K562 (cell line): Measurements from ENCODE around the gene GLB1L3. TPM values are rescaled to one million over a fixed set of nuclear protein-coding genes. Genes with fewer than 3 reads are reported as not detected.

Experiments
- ATAC-seq: fragments of 200-7000 bp; cut with Tn5 transposase; 3 replicates; pipeline ENCODE4 v1.9.1; 2020; ENCODE audit warnings: moderate library complexity
- BruUV-seq: library from RNA; stranded (reverse); fragments of 400-500 nt; replicated peaks from 2 replicates; lab custom pipeline; 2021; lab: Mats Ljungman, UMichigan
- CTCF ChIA-PET: fragments of 300-600 bp; formaldehyde crosslinking; extraction: SDS; loops from one replicate; lab custom pipeline; 2021; ENCODE audit warnings: low intra/inter-chr PET ratio; lab: Yijun Ruan, JAX
- POLR2A ChIA-PET: fragments of 300-600, 350-650 bp; sonication (Branson Sonifier 250); formaldehyde crosslinking; extraction: SDS; loops from one replicate; lab custom pipeline; 2021; ENCODE audit warnings: antibody characterized with exemption, inconsistent platforms; lab: Yijun Ruan, JAX
- DNase-seq, 4 experiments: peaks; one replicate each; pipeline versions ENCODE4 v3.0.0 to v3.0.0-alpha.2; 2011 to 2018; ENCODE audit warnings: low spot score in 3 of 4, mixed read lengths in 3 of 4; ENCODE audit errors: extremely low read depth in 1 of 4
- FAIRE-seq: peaks from 2 replicates; lab custom pipeline; 2011; peaks lifted over from hg19 to GRCh38; lab: Jason Lieb, UNC
- H2AFZ ChIP-seq: 2 replicates; pipeline ENCODE4 v1.6.0; 2011; ENCODE audit warnings: low read depth, low read length, control low read depth, inconsistent platforms
- H3K27ac ChIP-seq: fragments of 200-600 bp; 3 replicates; pipeline ENCODE4 v1.8.0; 2011; ENCODE audit warnings: low read depth, mild to moderate bottlenecking, control low read depth, inconsistent platforms, low read length, moderate library complexity, mixed read lengths; ENCODE audit errors: extremely low read depth
- H3K27me3 ChIP-seq, 2 experiments: fragments of 300-600 bp in 1 of 2; 2 replicates in 1 of 2; 3 replicates in 1 of 2; pipeline versions ENCODE4 v1.6.0 to v1.8.0; 2011; ENCODE audit warnings: inconsistent platforms in 2 of 2, low read length in 2 of 2, mild to moderate bottlenecking in 1 of 2, mixed read lengths in 1 of 2, moderate library complexity in 1 of 2; ENCODE audit not compliant: control insufficient read depth in 2 of 2, insufficient read depth in 2 of 2
- H3K36me3 ChIP-seq: fragments of 300-600 bp; 3 replicates; pipeline ENCODE4 v1.8.0; 2011; ENCODE audit warnings: mild to moderate bottlenecking, low read length, inconsistent platforms; ENCODE audit not compliant: control insufficient read depth, insufficient read depth
- H3K4me1 ChIP-seq, 2 experiments: fragments of 200-600 bp in 1 of 2; replicated peaks in 1 of 2; 2 replicates in 1 of 2; 3 replicates in 1 of 2; pipeline versions ENCODE4 v1.5.1 to v1.8.0; 2011; ENCODE audit warnings: inconsistent platforms in 2 of 2, low read length in 2 of 2, mild to moderate bottlenecking in 1 of 2, mixed read lengths in 1 of 2, moderate library complexity in 1 of 2; ENCODE audit not compliant: control insufficient read depth in 2 of 2, insufficient read depth in 2 of 2
- H3K4me2 ChIP-seq: 2 replicates; pipeline ENCODE4 v1.6.1; 2011; ENCODE audit warnings: low read length, control low read depth, inconsistent platforms, mixed read lengths; ENCODE audit not compliant: insufficient read depth
- H3K4me3 ChIP-seq: fragments of 200-600 bp; sonication (generic), shearing (Covaris generic); 2 replicates; pipeline ENCODE4 v1.5.1; 2016; ENCODE audit warnings: control low read depth, inconsistent platforms
- H3K79me2 ChIP-seq: fragments of 200-600 bp; 3 replicates; pipeline ENCODE4 v1.8.0; 2011; ENCODE audit warnings: low read length, inconsistent platforms; ENCODE audit not compliant: control insufficient read depth, insufficient read depth
- H3K9ac ChIP-seq, 2 experiments: 2 replicates each; pipeline versions ENCODE4 v1.6.0 to v1.6.1; 2011; ENCODE audit warnings: low read depth in 2 of 2, low read length in 2 of 2, control low read depth in 1 of 2, inconsistent platforms in 1 of 2, mild to moderate bottlenecking in 1 of 2, mixed read lengths in 1 of 2; ENCODE audit not compliant: insufficient read depth in 1 of 2
- H3K9me1 ChIP-seq: one replicate; pipeline ENCODE4 v1.6.0; 2011; ENCODE audit warnings: inconsistent platforms, mild to moderate bottlenecking, low read length, moderate library complexity; ENCODE audit not compliant: control insufficient read depth, insufficient read depth
- H3K9me3 ChIP-seq: replicated peaks from 2 replicates; pipeline ENCODE4 v1.5.1; 2011; ENCODE audit warnings: low read depth, low read length, inconsistent platforms; ENCODE audit not compliant: control insufficient read depth, insufficient read depth
- H4K20me1 ChIP-seq: replicated peaks from 2 replicates; pipeline ENCODE4 v1.6.1; 2011; ENCODE audit warnings: low read length, inconsistent platforms, mixed read lengths; ENCODE audit not compliant: control insufficient read depth, insufficient read depth
- ADNP ChIP-seq: fragments of 200-800 bp; sonication (Bioruptor generic); IDR thresholded peaks from 2 replicates; pipeline ENCODE4 v1.6.1; 2016; ENCODE audit warnings: missing genetic modification characterization, missing compliant biosample characterization
- CBX5 ChIP-seq: IDR thresholded peaks from 2 replicates; pipeline ENCODE4 v1.6.1; 2014; ENCODE audit warnings: low read depth, borderline replicate concordance
- CCNT2 ChIP-seq: IDR thresholded peaks from 2 replicates; pipeline ENCODE4 v1.6.1; 2011; ENCODE audit warnings: borderline replicate concordance, low read depth, mild to moderate bottlenecking, moderate library complexity, mixed read lengths, low read length; ENCODE audit not compliant: insufficient read length; ENCODE audit errors: extremely low read depth
- CEBPB ChIP-seq: fragments of 450-650 bp; IDR thresholded peaks from 2 replicates; pipeline ENCODE4 v1.6.1; 2016; ENCODE audit warnings: missing genetic modification characterization, missing compliant biosample characterization
- MEF2D ChIP-seq: conservative IDR thresholded peaks from 2 replicates; pipeline ENCODE4 v1.6.1; 2016; ENCODE audit warnings: low read depth, missing genetic modification characterization, missing compliant biosample characterization
- MYBL2 ChIP-seq, 2 experiments: fragments of 450-650 bp in 1 of 2; sonication (generic) in 1 of 2; formaldehyde crosslinking in 1 of 2; IDR thresholded peaks; 2 replicates each; pipeline versions ENCODE4 v1.6.1 to v1.8.1; 2017 to 2022; ENCODE audit warnings: borderline replicate concordance in 1 of 2, inconsistent platforms in 1 of 2, low read depth in 1 of 2, mild to moderate bottlenecking in 1 of 2, missing genetic modification reagents in 1 of 2, moderate library complexity in 1 of 2
- NR2C2 ChIP-seq, 2 experiments: fragments of 200-800 bp in 1 of 2; sonication (Bioruptor generic) in 1 of 2; sonication (generic) in 1 of 2; formaldehyde crosslinking in 1 of 2; IDR thresholded peaks; 2 replicates each; pipeline versions ENCODE4 v1.6.1 to v1.8.0; 2016 to 2022; ENCODE audit warnings: mild to moderate bottlenecking in 1 of 2, missing compliant biosample characterization in 1 of 2, missing genetic modification characterization in 1 of 2, missing genetic modification reagents in 1 of 2
- POLR3A ChIP-seq: IDR thresholded peaks from 2 replicates; pipeline ENCODE4 v1.6.1; 2011; ENCODE audit warnings: borderline replicate concordance, mild to moderate bottlenecking, moderate library complexity; ENCODE audit not compliant: insufficient read length, insufficient read depth; ENCODE audit errors: extremely low read depth
- WGBS: fragments of 100-300 bp; shearing (Covaris generic); methylation state at CpG from one replicate; pipeline ENCODE4 v1.1.6; 2016; ENCODE audit warnings: low coverage, mixed read lengths; ENCODE audit not compliant: insufficient coverage; ENCODE audit errors: missing lambda C conversion rate; 5-methylcytosine and 5-hydroxymethylcytosine counted together
- in situ Hi-C: fragments of 300-500 bp; cut with MboI; formaldehyde crosslinking; loops from 4 replicates; pipeline ENCODE4 v1.15.0; 2018; ENCODE audit warnings: inconsistent platforms, mixed read lengths
- intact Hi-C: fragments of 100-400 bp; cut with micrococcal nuclease; formaldehyde crosslinking; loops from 2 replicates; pipeline ENCODE4 v1.14.2; 2022
- polyA plus RNA-seq, 8 experiments: library from polyadenylated mRNA; depleted of rRNA in 4 of 8; stranded (reverse) in 5 of 8; unstranded in 3 of 8; fragments of >200 nt; fragmentation: Nextera tagmentation in 2 of 8; fragmentation: Illumina TruSeq in 1 of 8; extraction: Ambion mirVana in 2 of 8; extraction: Trizol in 1 of 8; gene quantifications; 2 replicates each; pipeline versions ENCODE4 v1.2.1 to v1.2.3, GENCODE V29; 2011 to 2014; ENCODE audit warnings: inconsistent platforms in 1 of 8, missing spikeins in 1 of 8
- total RNA-seq, 7 experiments: library from RNA; depleted of rRNA in 6 of 7; stranded (reverse); fragments of >200 nt in 6 of 7; fragmentation: Illumina TruSeq in 2 of 7; extraction: Trizol in 2 of 7; gene quantifications; 2 replicates each; pipeline versions ENCODE4 v1.2.1 to v1.2.3, GENCODE V29; 2011 to 2021; ENCODE audit warnings: low replicate concordance in 1 of 7

The GLB1L3 gene
- total and polyA plus RNA-seq, 9 of the 15 experiments (the other 6 are each of a cell fraction or from before 2014, with no cell fraction given): 0.18 to 3.3 (median 0.49) TPM

GRCh38 chr11:134349109-134349801 is 73.1 kb downstream of the GLB1L3 start:
- no peak overlapping the region for H3K4me2 ChIP-seq
- in situ Hi-C loops (no loop called here), intact Hi-C loops (no loop called here)
- ChIA-PET POLR2A (no interaction called here), CTCF (no interaction called here)
- no peaks in the 10 kb centered on the region for H4K20me1 ChIP-seq
- H3K4me1 ChIP-seq: no peaks in the 10 kb centered on the region
- DNase-seq (no peak), ATAC-seq (no peak), FAIRE-seq (no peak)
- no peaks in the 10 kb centered on the region for H3K9me3 ChIP-seq
- no peaks in the 10 kb centered on the region for H3K36me3 ChIP-seq
- H3K4me3 ChIP-seq: no peak overlapping the region
- TF ChIP-seq CEBPB (tag) (no peak), MYBL2 (IDR thresholded peaks at IDR 0.05; ENCODE audit: low read depth) (no peak), MYBL2 (CRISPR knock-in tag; IDR thresholded peaks at IDR 0.05; ENCODE audit: borderline replicate concordance) (no peak), NR2C2 (CRISPR knock-in tag; IDR thresholded peaks at IDR 0.05) (no peak), NR2C2 (tag; IDR thresholded peaks at IDR 0.05) (no peak), MEF2D (tag) (no peak), ADNP (no peak), CBX5 (no peak), POLR3A (no peak), CCNT2 (no peak)
- no peak overlapping the region for H3K9ac ChIP-seq
- H3K9me1 ChIP-seq: no peaks in the 10 kb centered on the region
- no peak overlapping the region for H3K27ac ChIP-seq
- no peak overlapping the region for H2AFZ ChIP-seq
- H3K27me3 ChIP-seq: no peaks in the 10 kb centered on the region
- no TSS peak for BruUV-seq
- 40% methylated on average over 6 of the region's 6 CpGs for WGBS
- H3K79me2 ChIP-seq: no peaks in the 10 kb centered on the region
